ENCODE data around the gene XYLT1. TPM values are rescaled to one million over a fixed set of nuclear protein-coding genes. Genes with fewer than 3 reads are reported as not detected.

XYLT1 gene
- total RNA-seq, 1 donor from 2014 or later, result 17.6 TPM

GRCh38 chr16:17345043-17345442 is 125.7 kb downstream of the XYLT1 start:
- H3K27me3 Mint-ChIP-seq (ENCODE audit: low read depth), result no peaks in the 10 kb centered on the region
- TF ChIP-seq CTCF (IDR thresholded peaks at IDR 0.05), result no peak
- no peak for DNase-seq (ENCODE audit: low spot score)
- no peaks in the 10 kb centered on the region for H3K9me3 Mint-ChIP-seq (ENCODE audit: low read depth)
- peaks cover 23% of the 10 kb centered on the region for H3K4me1 Mint-ChIP-seq (ENCODE audit: low read depth)
- H3K4me3 Mint-ChIP-seq (ENCODE audit: unreplicated experiment), result no peak overlapping the region
- no peaks in the 10 kb centered on the region for H3K36me3 Mint-ChIP-seq (ENCODE audit: low read depth)
- no peak overlapping the region for H3K27ac Mint-ChIP-seq (ENCODE audit: unreplicated experiment)

DNA sequence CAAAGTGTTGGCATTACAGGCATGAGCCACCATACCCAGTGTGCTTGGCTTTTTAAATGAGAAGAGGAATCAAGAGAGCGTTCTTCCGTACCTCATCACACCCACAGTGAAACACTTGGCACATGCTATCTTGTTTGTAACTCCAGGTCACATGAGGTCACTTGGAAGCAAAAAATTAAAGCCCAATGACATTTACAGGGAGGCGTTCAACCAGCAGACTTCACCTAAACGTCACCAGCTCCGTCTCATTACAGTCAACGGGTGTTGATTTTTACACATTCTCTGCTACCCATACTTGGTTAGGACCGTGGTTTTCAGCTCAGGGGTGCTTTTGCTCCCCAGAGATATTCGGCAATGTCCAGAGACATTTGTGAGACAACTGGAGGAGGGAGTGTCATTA is 127.0 kb downstream of the XYLT1 start:
- H3K27me3 Mint-ChIP-seq (ENCODE audit: low read depth), result no peaks in the 10 kb centered on the region
- H3K27ac Mint-ChIP-seq (ENCODE audit: unreplicated experiment), result peak overlapping the region; percentile 27
- TF ChIP-seq CTCF (IDR thresholded peaks at IDR 0.05), result no peak
- DNase-seq (ENCODE audit: low spot score), result no peak
- no peak overlapping the region for H3K4me3 Mint-ChIP-seq (ENCODE audit: unreplicated experiment)
- H3K9me3 Mint-ChIP-seq (ENCODE audit: low read depth), result no peaks in the 10 kb centered on the region
- H3K36me3 Mint-ChIP-seq (ENCODE audit: low read depth), result no peaks in the 10 kb centered on the region
- peaks cover 25% of the 10 kb centered on the region for H3K4me1 Mint-ChIP-seq (ENCODE audit: low read depth)

DNA sequence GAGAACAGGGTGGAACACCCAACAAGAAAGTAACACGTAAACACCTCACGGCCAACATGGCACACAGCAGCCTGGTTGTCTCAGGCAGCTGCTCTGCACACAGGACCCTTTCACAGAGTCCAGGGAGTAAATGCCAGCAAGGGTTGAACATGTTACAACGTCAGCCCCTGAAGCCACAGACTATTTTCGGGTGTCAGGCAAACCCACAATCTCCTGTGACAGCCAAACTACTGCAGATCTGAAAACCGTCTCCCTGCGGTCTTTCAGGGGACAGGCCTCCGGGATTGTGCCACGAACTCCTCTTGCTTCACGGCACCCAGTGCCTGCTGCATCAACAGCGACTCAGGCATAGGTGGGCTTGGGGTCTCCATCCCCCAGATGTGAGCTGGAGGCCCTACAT is 127.7 kb downstream of the XYLT1 start:
- H3K36me3 Mint-ChIP-seq (ENCODE audit: low read depth), result no peaks in the 10 kb centered on the region
- no peaks in the 10 kb centered on the region for H3K27me3 Mint-ChIP-seq (ENCODE audit: low read depth)
- DNase-seq (ENCODE audit: low spot score), result no peak
- H3K4me3 Mint-ChIP-seq (ENCODE audit: unreplicated experiment), result no peak overlapping the region
- no peaks in the 10 kb centered on the region for H3K9me3 Mint-ChIP-seq (ENCODE audit: low read depth)
- H3K27ac Mint-ChIP-seq (ENCODE audit: unreplicated experiment), result no peak overlapping the region
- TF ChIP-seq CTCF (IDR thresholded peaks at IDR 0.05), result no peak
- peaks cover 25% of the 10 kb centered on the region for H3K4me1 Mint-ChIP-seq (ENCODE audit: low read depth)

- Mint-ChIP-seq H3K4me1 (ENCODE audit: low read depth) (peaks cover 19% of the 10 kb centered on the region), H3K27ac (ENCODE audit: unreplicated experiment) (no peak overlapping the region), H3K27me3 (ENCODE audit: low read depth) (no peaks in the 10 kb centered on the region), H3K36me3 (ENCODE audit: low read depth) (no peaks in the 10 kb centered on the region), H3K9me3 (ENCODE audit: low read depth) (no peaks in the 10 kb centered on the region), H3K4me3 (ENCODE audit: unreplicated experiment) (no peak overlapping the region)
- TF ChIP-seq CTCF (IDR thresholded peaks at IDR 0.05), result no peak
- DNase-seq (ENCODE audit: low spot score), result no peak
Observed at GRCh38 chr16:17342031-17342430, 128.7 kb downstream of the XYLT1 start.

- Mint-ChIP-seq H3K27me3 (ENCODE audit: low read depth) (no peaks in the 10 kb centered on the region), H3K27ac (ENCODE audit: unreplicated experiment) (no peak overlapping the region), H3K4me3 (ENCODE audit: unreplicated experiment) (no peak overlapping the region), H3K9me3 (ENCODE audit: low read depth) (no peaks in the 10 kb centered on the region), H3K4me1 (ENCODE audit: low read depth) (peaks cover 22% of the 10 kb centered on the region), H3K36me3 (ENCODE audit: low read depth) (no peaks in the 10 kb centered on the region)
- DNase-seq (ENCODE audit: low spot score), result no peak
- no peak for TF ChIP-seq CTCF (IDR thresholded peaks at IDR 0.05)
Observed at GRCh38 chr16:17340804-17341203, 130.0 kb downstream of the XYLT1 start.
